ENCODE results near the gene MAP3K1. TPM values are rescaled to one million over a fixed set of nuclear protein-coding genes. Genes with fewer than 3 reads are reported as not detected.

The MAP3K1 gene
- total RNA-seq, 1 experiment from 2014 or later = 8.5 TPM

DNA sequence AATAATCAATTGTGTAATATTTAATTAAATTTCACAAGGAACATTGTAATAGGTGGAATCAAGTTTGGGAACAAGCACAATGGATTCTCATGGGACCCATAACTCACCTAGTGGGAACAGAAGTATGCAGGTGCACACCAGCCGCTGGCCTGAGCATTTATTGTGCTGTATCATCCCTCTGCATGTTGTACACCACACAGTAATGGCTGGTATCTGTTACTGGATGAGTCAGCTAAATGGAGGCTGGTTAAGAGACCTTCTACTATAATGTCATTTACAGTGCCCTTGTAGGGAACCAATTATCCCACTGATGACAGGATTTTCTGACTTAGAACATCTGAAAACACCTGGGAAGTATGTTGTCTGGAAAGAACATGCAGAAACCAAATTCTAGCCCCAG is 3.2 kb upstream of the MAP3K1 start:
- Histone ChIP-seq H3K4me1 (ENCODE audit: control insufficient read depth in 1 of 2, insufficient read depth in 2 of 2, low read length in 2 of 2) (peaks cover 6 to 19% of the 10 kb centered on the region in 2 experiments; a peak in 3 of 4 replicates), H3K4me3 (replicated peaks in 1 of 2; ENCODE audit: low read depth in 1 of 2, low read length in 2 of 2) (no peak overlapping the region), H3K9me2 (ENCODE audit: insufficient read depth) (no peaks in the 10 kb centered on the region), H3K36me3 (ENCODE audit: control insufficient read depth in 1 of 2, insufficient read depth in 2 of 2, low read length in 2 of 2) (no peaks in the 10 kb centered on the region), H4K20me1 (ENCODE audit: insufficient read depth) (no peaks in the 10 kb centered on the region), H3K9ac (ENCODE audit: low read length) (no peak overlapping the region), H3K27me3 (ENCODE audit: insufficient read depth, low read length) (no peaks in the 10 kb centered on the region), H3K4me2 (ENCODE audit: low read length) (peak overlapping the region; percentile 14; the same call in 1 of the 2 replicates), H3K9me3 (ENCODE audit: control insufficient read depth in 1 of 2, insufficient read depth in 1 of 2, low read depth in 1 of 2, low read length in 2 of 2) (no peaks in the 10 kb centered on the region), H3K79me2 (ENCODE audit: insufficient read depth, low read length) (peaks cover 10% of the 10 kb centered on the region), H3K27ac (ENCODE audit: low read depth, low read length) (no peak overlapping the region), H2AFZ (ENCODE audit: low read depth, low read length, poor library complexity, severe bottlenecking) (peak overlapping the region; percentile 47)
- RAD21 ChIA-PET (ENCODE audit: low non-redundant PET in 1 of 2, low total read pairs in 2 of 2, uncharacterized antibody in 2 of 2, unreplicated experiment in 2 of 2) = interaction anchor here in 1 of 2 experiments (0.5 kb wide), 1 partner anchor 69 kb away, joined by 3 read pairs; no protein-coding TSS in a partner anchor
- no TSS peak for BruUV-seq (replicated peaks)
- CTCF ChIA-PET = interaction anchor here (1.0 kb wide), 1 partner anchor 26 kb away, joined by 3 read pairs; no protein-coding TSS in a partner anchor
- TF ChIP-seq EGR1 (IDR thresholded peaks at IDR 0.05; ENCODE audit: low read depth) (no peak), ELF1 (IDR thresholded peaks at IDR 0.05; ENCODE audit: borderline replicate concordance, low read depth) (no peak), YY1 (IDR thresholded peaks at IDR 0.05; ENCODE audit: extremely low read depth, insufficient replicate concordance, low read depth, low read length) (no peak), FOSL1 (IDR thresholded peaks at IDR 0.05; ENCODE audit: low read depth) (no peak), POLR2AphosphoS5 (IDR thresholded peaks at IDR 0.05; ENCODE audit: low read depth, low read length) (no peak), TCF7L2 (IDR thresholded peaks at IDR 0.05; ENCODE audit: borderline replicate concordance, extremely low read depth, insufficient read depth, insufficient read length) (no peak), SP1 (IDR thresholded peaks at IDR 0.05; ENCODE audit: low read depth) (no peak), RAD21 (IDR thresholded peaks at IDR 0.05; ENCODE audit: low read depth) (no peak), ZNF274 (IDR thresholded peaks at IDR 0.05; ENCODE audit: low read depth, low read length) (no peak), SIN3A (IDR thresholded peaks at IDR 0.05; ENCODE audit: low read depth) (no peak), CBX3 (IDR thresholded peaks at IDR 0.05; ENCODE audit: low read depth) (no peak), EZH2 (IDR thresholded peaks at IDR 0.05) (no peak), POLR2A (IDR thresholded peaks at IDR 0.05; ENCODE audit: borderline replicate concordance, extremely low read depth, insufficient read depth, insufficient read length) (no peak), SRF (IDR thresholded peaks at IDR 0.05; ENCODE audit: low read depth) (no peak), JUND (IDR thresholded peaks at IDR 0.05) (no peak), ZFX (IDR thresholded peaks at IDR 0.05) (no peak)
- TF ChIP-seq, protein P1, sequence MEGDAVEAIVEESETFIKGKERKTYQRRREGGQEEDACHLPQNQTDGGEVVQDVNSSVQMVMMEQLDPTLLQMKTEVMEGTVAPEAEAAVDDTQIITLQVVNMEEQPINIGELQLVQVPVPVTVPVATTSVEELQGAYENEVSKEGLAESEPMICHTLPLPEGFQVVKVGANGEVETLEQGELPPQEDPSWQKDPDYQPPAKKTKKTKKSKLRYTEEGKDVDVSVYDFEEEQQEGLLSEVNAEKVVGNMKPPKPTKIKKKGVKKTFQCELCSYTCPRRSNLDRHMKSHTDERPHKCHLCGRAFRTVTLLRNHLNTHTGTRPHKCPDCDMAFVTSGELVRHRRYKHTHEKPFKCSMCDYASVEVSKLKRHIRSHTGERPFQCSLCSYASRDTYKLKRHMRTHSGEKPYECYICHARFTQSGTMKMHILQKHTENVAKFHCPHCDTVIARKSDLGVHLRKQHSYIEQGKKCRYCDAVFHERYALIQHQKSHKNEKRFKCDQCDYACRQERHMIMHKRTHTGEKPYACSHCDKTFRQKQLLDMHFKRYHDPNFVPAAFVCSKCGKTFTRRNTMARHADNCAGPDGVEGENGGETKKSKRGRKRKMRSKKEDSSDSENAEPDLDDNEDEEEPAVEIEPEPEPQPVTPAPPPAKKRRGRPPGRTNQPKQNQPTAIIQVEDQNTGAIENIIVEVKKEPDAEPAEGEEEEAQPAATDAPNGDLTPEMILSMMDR (IDR thresholded peaks at IDR 0.05 in 2 of 3, conservative IDR thresholded peaks at IDR 0.05 in 1 of 3; ENCODE audit: borderline replicate concordance in 1 of 3, insufficient read depth in 1 of 3, low read depth in 2 of 3, low read length in 2 of 3) = no peak
- TF ChIP-seq, protein P2, sequence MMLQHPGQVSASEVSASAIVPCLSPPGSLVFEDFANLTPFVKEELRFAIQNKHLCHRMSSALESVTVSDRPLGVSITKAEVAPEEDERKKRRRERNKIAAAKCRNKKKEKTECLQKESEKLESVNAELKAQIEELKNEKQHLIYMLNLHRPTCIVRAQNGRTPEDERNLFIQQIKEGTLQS (IDR thresholded peaks at IDR 0.05) = no peak
- TF ChIP-seq, protein P3, sequence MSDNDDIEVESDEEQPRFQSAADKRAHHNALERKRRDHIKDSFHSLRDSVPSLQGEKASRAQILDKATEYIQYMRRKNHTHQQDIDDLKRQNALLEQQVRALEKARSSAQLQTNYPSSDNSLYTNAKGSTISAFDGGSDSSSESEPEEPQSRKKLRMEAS (IDR thresholded peaks at IDR 0.05) = no peak
- TF ChIP-seq, protein P4, sequence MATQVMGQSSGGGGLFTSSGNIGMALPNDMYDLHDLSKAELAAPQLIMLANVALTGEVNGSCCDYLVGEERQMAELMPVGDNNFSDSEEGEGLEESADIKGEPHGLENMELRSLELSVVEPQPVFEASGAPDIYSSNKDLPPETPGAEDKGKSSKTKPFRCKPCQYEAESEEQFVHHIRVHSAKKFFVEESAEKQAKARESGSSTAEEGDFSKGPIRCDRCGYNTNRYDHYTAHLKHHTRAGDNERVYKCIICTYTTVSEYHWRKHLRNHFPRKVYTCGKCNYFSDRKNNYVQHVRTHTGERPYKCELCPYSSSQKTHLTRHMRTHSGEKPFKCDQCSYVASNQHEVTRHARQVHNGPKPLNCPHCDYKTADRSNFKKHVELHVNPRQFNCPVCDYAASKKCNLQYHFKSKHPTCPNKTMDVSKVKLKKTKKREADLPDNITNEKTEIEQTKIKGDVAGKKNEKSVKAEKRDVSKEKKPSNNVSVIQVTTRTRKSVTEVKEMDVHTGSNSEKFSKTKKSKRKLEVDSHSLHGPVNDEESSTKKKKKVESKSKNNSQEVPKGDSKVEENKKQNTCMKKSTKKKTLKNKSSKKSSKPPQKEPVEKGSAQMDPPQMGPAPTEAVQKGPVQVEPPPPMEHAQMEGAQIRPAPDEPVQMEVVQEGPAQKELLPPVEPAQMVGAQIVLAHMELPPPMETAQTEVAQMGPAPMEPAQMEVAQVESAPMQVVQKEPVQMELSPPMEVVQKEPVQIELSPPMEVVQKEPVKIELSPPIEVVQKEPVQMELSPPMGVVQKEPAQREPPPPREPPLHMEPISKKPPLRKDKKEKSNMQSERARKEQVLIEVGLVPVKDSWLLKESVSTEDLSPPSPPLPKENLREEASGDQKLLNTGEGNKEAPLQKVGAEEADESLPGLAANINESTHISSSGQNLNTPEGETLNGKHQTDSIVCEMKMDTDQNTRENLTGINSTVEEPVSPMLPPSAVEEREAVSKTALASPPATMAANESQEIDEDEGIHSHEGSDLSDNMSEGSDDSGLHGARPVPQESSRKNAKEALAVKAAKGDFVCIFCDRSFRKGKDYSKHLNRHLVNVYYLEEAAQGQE (IDR thresholded peaks at IDR 0.05; ENCODE audit: low read depth) = no peak
- DNase-seq (ENCODE audit: low read depth, low spot score) (no peak), ATAC-seq (no peak)
- intact Hi-C loops (cut with micrococcal nuclease) = no loop called here
- POLR2A ChIA-PET = no interaction called here
